Esophagus squamous epithelium (tissue), 5 donors: ENCODE measurements around the gene MC2R. TPM values are rescaled to one million over a fixed set of nuclear protein-coding genes. Genes with fewer than 3 reads are reported as not detected.

Experiments used
- DNase-seq: peaks from one replicate; lab custom pipeline; 2025; lab: John Stamatoyannopoulos, UW
- H3K27ac ChIP-seq, 4 donors: fragments of 200-600 bp; sonication (generic); one replicate each; pipeline ENCODE4 v1.5.1; 2016 to 2019; ENCODE audit warnings: mild to moderate bottlenecking in 1 of 4
- H3K27me3 ChIP-seq, 4 donors: fragments of 200-600 bp; sonication (generic); 1 replicate in 3 of 4; 2 replicates in 1 of 4; pipeline versions ENCODE4 v1.5.1 to v1.6.0; 2017 to 2021; ENCODE audit warnings: antibody characterized with exemption in 1 of 4
- H3K36me3 ChIP-seq, 3 donors: fragments of 200-600 bp; sonication (generic); one replicate each; pipeline ENCODE4 v1.5.1; 2016 to 2019
- H3K4me1 ChIP-seq, 3 donors: fragments of 200-600 bp; sonication (generic); one replicate each; pipeline ENCODE4 v1.5.1; 2017 to 2019
- H3K4me3 ChIP-seq, 4 donors: fragments of 200-600 bp; sonication (generic); 1 replicate in 3 of 4; 2 replicates in 1 of 4; pipeline ENCODE4 v1.5.1; 2016 to 2019; ENCODE audit warnings: mild to moderate bottlenecking in 2 of 4, moderate library complexity in 1 of 4
- H3K9me3 ChIP-seq, 3 donors: fragments of 200-600 bp; sonication (generic); one replicate each; pipeline ENCODE4 v1.5.1; 2016 to 2019
- CTCF ChIP-seq, 6 experiments: fragments of 450-650 bp in 4 of 6; fragments of 200-600 bp in 2 of 6; sonication (generic) in 2 of 6; IDR thresholded peaks; one replicate each; pipeline ENCODE4 v1.5.1; 2016 to 2019; ENCODE audit warnings: antibody characterized with exemption in 6 of 6, mild to moderate bottlenecking in 4 of 6, moderate library complexity in 4 of 6
- POLR2A ChIP-seq, 4 donors: fragments of 450-650 bp; IDR thresholded peaks; one replicate each; pipeline ENCODE4 v1.6.1; 2017; ENCODE audit warnings: antibody characterized with exemption in 4 of 4, mild to moderate bottlenecking in 4 of 4, moderate library complexity in 3 of 4
- WGBS, 2 donors: methylation state at CpG; one replicate each; pipeline ENCODE4 v1.1.5; 2018; 5-methylcytosine and 5-hydroxymethylcytosine counted together
- intact Hi-C: fragments of 100-400 bp; cut with DNase I; formaldehyde crosslinking; loops from one replicate; pipeline ENCODE4 v1.15.0; 2022
- total RNA-seq, 4 donors: library from RNA; depleted of rRNA; stranded (reverse); fragments of >200 nt; gene quantifications; one replicate each; pipeline ENCODE4 v1.1.0, GENCODE V29; 2016
- donor health status: DM: yes; HTN: yes; CAD: no.

MC2R gene
- not detected for total RNA-seq

- Histone ChIP-seq H3K9me3 (no peaks in the 10 kb centered on the region), H3K4me3 (no peak within 1 kb of the TSS), H3K27ac (no peak within 1 kb of the TSS), H3K36me3 (no peaks in the 10 kb centered on the region), H3K27me3 (no peaks in the 10 kb centered on the region), H3K4me1 (no peaks in the 10 kb centered on the region)
- intact Hi-C loops = no loop called here
- TF ChIP-seq POLR2A (IDR thresholded peaks at IDR 0.05) (no peak), CTCF (IDR thresholded peaks at IDR 0.05) (no peak)
- WGBS, 2 donors = 85 to 87% methylated on average over 4 of the region's 4 CpGs
- no peak for DNase-seq
These were observed at the start of gene MC2R for GRCh38 chr18:13915391-13915790. Gene MC2R, minus strand, starts transcription at chr18:13915536. Its CDS starts 30,018 bp downstream, at chr18:13885518.

- TF ChIP-seq POLR2A (IDR thresholded peaks at IDR 0.05) = no peak
- no peak for TF ChIP-seq CTCF (IDR thresholded peaks at IDR 0.05)
- H3K4me1 ChIP-seq = no peaks in the 10 kb centered on the region
- no peaks in the 10 kb centered on the region for H3K36me3 ChIP-seq
- peaks cover 0 to 2% (median 0%) of the 10 kb centered on the region in 3 donors for H3K9me3 ChIP-seq
- intact Hi-C loops = no loop called here
- 71 to 77% methylated on average over 2 of the region's 2 CpGs for WGBS, 2 donors
- no peaks in the 10 kb centered on the region for H3K27me3 ChIP-seq
- H3K4me3 ChIP-seq = no peak overlapping the region
- H3K27ac ChIP-seq = no peak overlapping the region
- no peak for DNase-seq
These were observed 30.5 kb upstream of the MC2R start for GRCh38 chr18:13945811-13946210.

DNA sequence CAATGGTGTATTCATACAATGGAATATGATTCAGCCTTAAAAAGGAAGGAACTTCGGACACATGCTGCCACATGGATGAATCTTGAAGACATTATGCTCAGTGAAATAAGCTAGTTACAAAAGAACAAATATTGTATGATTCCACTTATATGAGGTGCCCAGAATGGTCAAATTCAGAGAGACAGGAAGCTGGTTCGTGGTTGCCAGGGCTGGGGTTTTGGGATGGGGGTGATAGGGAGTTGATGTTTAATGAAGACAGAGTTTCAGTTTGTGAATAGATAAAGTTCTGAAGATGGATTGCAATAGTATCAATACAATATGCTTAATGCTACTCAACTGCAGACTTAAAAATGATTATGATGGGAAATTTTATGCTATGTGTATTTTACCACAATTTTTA lies 28.0 kb upstream of the MC2R start:
- H3K36me3 ChIP-seq = no peaks in the 10 kb centered on the region
- no peak for TF ChIP-seq POLR2A (IDR thresholded peaks at IDR 0.05)
- no peak for TF ChIP-seq CTCF (IDR thresholded peaks at IDR 0.05)
- H3K27ac ChIP-seq = no peak overlapping the region
- intact Hi-C loops = no loop called here
- H3K27me3 ChIP-seq = no peaks in the 10 kb centered on the region
- no peak for DNase-seq
- no peaks in the 10 kb centered on the region for H3K4me1 ChIP-seq
- WGBS, 2 donors = 54 to 55% methylated on average over 2 of the region's 2 CpGs
- no peak overlapping the region for H3K4me3 ChIP-seq
- H3K9me3 ChIP-seq = no peaks in the 10 kb centered on the region

- no peak for DNase-seq
- H3K4me1 ChIP-seq = no peaks in the 10 kb centered on the region
- TF ChIP-seq CTCF (IDR thresholded peaks at IDR 0.05) (no peak), POLR2A (IDR thresholded peaks at IDR 0.05) (no peak)
- no peaks in the 10 kb centered on the region for H3K36me3 ChIP-seq
- no peak overlapping the region for H3K4me3 ChIP-seq
- WGBS, 2 donors = 83 to 90% methylated on average over 14 of the region's 14 CpGs
- no peak overlapping the region for H3K27ac ChIP-seq
- no peaks in the 10 kb centered on the region for H3K27me3 ChIP-seq
- intact Hi-C loops = no loop called here
- no peaks in the 10 kb centered on the region for H3K9me3 ChIP-seq
These were observed 25.0 kb upstream of the MC2R start for GRCh38 chr18:13940326-13940725.

DNA sequence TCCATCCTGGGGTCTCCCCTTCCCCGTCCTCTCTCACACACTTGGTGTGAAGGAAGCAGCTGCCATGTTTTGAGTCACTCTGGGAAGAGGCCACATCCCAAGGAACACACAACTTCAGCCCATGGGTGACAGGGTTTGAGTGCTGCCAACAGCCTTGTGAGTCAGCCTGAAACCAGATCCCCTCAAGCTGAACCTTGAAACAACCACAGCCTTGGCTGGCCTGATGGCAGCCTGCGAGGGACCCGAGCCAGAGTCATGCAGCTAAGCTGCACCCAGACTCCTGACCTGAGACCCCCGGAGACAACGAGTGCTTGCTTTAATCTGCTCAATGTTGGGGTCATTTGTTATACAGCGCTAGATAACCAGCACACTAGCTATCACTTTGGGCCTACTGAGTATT lies 19.3 kb upstream of the MC2R start:
- Histone ChIP-seq H3K27ac (no peak overlapping the region), H3K4me1 (no peaks in the 10 kb centered on the region), H3K4me3 (no peak overlapping the region), H3K9me3 (peaks cover 0 to 4% (median 0%) of the 10 kb centered on the region in 3 donors), H3K27me3 (no peaks in the 10 kb centered on the region), H3K36me3 (no peaks in the 10 kb centered on the region)
- intact Hi-C loops = no loop called here
- 63 to 83% methylated on average over 1 to 4 of the region's 6 CpGs for WGBS, 2 donors
- no peak for TF ChIP-seq CTCF (IDR thresholded peaks at IDR 0.05)
- no peak for DNase-seq
